Stimulated activated CD4-positive, alpha-beta T cell treated with anti-CD3 and anti-CD28 coated beads, TNF-alpha, amount 100 ng/mL, for 24 hours (primary cell): Measurements from ENCODE around the gene DENND2A.
"Not testable (repeated sequence)": the region's sequence is repeated elsewhere in the genome, so short reads cannot be mapped to it uniquely, and the experiment has no call there.

ENCODE experiments used
- DNase-seq, 3 experiments: peaks; one replicate each; pipeline ENCODE4 v3.0.0-alpha.2; 2020; ENCODE audit warnings: low read depth in 3 of 3

The DENND2A gene

DNA sequence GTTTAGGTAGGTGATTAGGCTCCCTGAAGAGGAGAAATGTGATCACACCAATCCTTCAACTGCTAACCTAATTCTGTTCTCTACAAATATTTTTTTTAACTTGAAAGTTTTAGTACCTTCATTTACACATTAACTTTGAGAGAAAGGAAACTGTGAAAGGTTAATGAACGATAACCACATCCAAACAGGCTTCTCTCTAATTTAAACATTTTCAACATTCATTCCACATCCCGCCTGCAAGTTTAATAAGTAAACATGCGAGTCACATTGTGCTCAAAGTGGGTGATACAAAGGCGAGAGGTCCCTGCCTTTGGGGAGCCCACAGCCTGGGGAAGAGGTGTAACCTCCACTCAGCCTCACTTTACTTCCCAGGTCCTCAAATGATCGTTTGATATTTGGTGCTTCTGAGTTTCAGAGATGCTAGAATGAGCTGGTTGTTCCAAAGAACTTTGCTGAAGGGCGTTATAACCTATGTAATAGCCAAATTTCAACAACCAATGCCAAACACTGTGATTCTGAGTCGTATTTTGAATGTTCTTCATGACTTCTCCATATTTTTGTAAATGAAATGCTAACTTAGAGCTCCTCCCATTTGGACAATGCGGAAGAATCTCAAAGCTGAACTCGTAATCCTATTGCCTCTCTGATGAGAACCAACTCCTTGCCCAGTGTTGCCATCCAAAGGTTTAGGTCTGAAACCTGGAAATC, 47.5 kb downstream of the DENND2A start:
- no peak for DNase-seq

DNA sequence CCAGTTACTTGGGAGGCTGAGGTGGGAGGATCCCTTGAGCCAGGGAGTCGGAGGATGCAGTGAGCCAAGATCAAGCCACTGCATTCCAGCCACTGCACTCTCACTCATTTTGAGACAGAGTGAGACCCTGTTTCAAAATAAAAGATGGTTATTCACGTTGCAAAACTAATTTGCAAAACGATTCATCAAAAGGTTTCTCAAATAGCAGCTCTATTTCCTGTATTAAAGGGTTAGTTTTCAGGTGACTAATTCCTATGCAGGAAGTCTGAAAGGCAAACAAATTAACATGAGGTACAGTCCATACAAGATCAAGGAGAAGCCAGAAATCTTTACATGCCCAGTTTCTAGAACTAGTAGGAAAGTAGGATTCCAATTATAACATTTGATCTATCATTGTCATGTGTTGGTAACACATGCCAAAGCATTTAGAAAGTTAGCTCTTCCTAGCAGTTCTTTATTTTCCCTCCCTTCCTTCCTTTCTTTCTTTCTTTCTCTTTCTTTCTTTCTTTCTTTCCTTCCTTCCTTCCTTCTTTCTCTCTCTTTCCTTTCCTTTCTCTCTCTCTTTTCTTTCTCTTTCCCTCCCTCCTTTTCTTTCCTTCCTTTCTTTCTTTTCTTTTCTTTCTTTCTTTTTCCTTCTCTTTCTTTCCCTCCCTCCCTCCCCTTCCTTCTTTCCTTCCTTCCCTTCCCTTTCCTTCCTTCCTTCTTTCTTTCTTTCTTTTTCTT, 49.3 kb downstream of the DENND2A start:
- DNase-seq: no peak

DNA sequence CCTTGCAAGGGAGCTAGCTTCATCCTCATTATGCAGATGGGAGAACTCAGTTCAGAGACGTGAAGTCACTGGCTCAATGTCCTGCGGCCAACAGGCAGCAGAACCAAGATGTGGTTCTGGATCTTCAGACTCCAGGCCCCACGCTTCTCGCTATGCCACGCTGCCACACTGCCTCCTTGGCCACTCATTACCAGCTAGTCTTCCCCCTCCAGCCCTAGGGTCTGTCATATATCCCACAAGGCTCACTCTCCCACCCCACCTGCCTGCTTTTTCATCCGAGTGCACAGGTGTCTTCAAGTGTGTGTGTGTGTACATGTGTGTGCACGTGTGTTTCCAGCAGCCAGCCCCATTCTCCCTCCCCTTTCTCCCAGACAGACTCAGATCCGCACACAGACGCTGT, 53.4 kb downstream of the DENND2A start:
- DNase-seq: no peak

DNA sequence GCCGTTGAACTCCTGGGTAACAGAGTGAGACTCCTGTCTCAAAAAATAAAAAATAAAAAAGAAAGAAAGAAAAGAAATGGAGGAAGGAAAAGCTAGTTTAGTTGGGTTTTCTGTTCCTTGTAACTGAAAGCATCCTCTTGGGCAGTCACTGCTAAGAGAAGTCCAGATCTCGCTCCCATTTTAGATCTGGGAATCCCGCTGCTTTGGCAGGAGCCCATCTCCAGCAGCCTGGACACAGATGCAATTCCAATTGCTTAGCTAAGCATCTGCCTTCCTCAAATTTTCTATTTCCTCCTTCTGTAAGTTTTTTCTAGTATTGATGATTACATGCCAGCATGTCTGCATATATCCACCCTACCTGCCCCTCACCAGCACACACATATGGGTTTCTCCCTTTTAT, 54.1 kb downstream of the DENND2A start:
- DNase-seq: no peak

DNA sequence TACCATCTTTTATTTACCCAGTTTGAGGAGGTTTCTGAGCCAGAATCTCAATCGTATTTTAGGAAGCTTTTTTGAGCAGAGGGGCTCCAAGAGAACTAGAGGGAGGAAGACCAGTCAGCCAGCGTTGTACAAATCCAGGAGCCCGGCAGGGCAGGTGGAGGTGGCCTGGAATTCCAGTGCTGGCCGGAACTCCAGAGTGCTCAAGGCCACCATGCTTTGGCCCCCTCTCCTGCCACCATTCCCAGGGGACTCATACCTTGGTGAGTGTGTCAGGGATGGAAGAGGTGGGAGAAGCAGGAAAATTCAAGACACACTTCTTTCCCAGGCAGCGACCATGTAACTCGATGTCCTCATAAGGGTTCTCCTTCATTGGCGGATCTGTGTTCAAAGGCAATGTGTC, 55.3 kb downstream of the DENND2A start:
- DNase-seq: no peak

DNA sequence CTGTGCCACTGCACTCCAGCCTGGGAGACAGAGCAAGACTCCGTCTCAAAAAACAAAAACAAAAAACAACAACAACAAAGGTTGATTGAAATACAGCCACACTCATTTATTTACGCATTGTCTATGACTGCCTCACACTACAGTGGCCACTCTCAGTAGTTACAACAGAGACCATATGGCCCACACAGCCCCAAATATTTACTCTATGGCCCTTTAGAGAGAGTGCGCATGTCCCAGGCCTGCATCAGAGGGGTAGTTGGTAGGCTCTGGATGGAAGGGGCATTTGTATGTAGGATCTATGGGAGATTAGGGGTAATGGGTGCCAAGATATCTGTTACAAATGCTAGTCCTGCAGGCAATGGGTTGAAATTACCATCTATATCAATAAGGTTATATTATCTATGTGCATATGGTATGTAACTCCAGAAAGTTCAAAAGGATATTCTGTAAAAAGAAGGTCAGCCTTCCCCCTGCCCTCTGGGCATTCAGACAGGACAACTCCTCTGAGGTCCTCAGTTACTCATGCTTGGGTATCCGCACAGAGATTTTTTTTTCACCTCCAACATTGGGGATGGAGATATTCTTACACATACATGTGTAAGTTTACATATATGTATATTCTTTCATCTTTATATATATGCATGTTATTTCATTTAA, 56.3 kb downstream of the DENND2A start:
- DNase-seq: no peak

DNA sequence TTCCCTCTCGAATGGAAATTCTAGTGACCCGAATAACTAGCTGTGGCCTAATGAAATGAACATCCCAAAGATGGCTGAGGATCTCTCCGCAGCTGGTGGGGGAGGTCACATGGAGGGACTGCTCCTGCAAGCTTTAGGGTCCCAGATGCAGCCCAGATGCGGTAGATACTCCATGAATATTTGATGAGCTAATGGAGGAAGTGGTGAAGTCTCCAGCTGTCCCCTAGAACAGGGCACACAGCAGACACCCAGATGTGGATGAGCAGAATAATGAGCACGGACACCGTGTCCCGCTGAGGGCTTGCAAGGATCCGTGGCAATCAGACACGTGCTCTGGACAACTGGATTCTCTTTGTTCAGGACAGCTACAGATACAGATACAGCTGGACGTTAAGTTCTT, 59.2 kb downstream of the DENND2A start:
- no peak for DNase-seq

DNA sequence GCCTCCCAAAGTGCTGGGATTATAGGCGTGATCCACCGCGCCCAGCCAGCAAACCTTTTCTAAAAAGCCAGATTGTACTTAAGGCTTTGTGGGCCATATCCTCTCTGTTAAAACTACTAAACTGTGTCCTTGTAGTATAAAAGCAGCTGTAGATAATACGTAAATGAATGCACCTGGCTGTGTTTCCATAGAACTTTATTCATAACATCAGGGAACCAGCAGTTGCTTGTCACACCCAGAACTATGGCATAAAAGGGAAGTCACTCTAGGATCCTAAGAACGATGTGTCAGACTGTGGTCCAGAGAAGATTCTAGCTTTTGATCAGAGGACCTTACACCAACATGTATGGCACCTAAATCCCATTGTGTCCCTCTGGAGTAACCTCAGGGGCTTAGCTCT, 63.0 kb downstream of the DENND2A start:
- DNase-seq: no peak

DNA sequence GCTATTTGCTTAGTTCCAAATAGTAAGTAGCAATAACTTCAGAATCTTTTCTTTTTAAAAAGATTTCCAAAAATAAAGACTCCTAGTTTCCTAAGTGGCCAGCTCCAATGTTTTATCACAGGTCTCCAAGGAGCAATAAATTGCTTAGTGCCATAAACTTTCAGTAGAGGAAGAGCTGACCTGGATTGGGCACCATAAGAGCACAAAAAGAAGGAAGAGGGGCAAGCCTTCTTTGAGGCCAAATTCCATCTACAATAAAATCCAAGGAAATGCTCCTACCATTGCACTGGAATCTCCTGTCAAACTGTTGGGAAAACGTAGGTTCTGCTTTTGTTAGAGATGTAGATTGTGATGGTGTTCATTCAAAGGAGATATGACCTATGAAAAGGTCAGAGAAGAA, 64.0 kb downstream of the DENND2A start:
- no peak for DNase-seq

DNA sequence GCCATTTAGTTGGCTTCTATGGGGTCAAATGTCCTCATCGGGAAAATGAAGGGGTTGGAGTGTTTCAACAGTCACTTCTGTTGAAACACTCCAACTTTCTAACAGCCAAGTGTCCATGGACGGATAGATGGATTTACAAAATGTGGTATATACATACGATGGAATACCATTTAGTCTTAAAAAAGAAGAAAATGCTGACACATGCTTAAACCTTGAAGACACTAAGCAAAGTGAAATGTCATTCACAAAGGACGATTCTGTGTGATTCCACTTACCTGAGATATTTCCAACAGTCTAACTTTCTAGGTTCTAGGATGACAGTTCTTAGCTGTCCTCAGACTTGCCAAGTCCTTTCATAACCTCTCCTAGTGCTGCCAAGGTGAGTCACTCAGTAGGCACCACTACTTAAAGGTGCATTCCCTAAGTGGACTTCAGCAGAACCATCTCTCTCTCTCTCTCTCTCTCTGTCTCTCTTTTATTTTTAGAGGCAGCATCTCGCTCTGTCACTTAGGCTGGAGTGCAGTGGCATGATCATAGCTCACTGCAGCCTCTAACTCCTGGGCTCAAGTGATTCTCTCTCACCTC, 69.0 kb downstream of the DENND2A start:
- DNase-seq: no peak

DNA sequence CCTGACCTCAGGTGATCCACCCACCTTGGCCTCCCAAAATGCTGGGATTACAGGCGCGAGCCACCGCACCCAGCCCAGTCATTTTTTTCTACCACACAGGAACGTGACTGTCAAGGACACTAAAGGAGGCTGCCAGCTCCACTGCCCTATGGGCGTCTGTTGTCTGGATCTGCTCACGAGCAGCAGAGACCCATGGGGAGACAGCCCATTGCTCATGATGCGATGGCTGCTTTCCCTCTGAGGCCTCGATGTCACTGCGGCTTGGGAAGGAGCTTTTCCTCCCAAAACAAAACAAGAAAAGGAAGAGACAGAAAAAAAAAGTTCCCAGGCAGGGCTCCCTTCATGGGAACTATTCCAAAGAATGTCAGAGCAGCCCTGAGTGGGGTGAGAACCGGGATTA, 70.5 kb downstream of the DENND2A start:
- DNase-seq: no peak

DNA sequence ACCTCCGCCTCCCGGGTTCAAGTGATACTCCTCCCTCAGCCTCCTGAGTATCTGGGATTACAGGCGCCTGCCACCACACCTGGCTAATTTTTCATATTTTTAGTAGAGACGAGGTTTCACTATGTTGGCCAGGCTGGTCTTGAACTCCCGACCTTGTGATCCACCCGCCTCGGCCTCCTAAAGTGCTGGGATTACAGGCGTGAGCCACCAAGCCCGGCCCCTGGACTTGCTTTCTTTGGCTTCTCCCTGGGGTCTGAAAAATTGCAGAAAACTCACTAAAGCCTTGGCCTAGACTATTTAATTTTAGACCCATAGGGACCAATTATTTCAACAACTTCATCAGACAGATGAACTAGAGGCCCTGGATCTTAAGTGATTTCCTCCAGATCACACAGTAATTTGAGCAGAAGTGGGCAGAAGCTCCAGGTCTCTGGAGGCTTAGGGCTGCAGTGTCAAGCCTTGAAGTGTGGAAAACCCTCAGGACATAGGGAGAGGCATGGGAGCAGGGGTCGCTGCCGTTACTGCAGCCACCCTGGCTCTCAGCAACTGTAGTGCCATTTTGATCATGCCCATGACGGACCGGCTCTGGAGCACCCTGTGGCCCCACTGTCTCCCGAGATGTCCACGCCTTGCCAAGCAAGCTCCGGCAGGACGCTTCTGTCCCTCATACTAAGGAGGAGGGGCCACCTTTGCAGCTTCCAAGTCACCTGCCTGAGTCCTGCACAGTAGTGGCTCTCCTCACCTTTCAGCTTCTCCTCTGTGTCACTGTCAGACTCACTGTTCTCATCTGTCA, 72.4 kb downstream of the DENND2A start:
- no peak for DNase-seq

DNA sequence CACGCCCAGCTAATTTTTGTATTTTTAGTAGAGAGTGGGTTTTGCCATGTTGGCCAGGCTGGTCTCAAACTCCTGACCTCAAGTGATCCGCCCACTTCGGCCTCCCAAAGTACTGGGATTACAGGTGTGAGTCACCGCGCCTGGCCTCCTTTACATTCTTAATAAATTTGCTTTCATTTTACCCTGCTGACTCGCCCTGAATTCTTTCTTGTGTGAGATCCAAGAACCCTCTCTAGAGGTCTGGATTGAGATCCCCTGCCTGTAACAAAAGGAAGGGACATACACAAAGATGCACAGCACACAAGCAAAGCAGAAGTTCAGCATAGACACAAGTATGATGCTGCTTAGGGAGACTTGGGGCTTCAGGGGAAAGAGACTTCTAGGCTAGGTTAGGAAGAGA, 74.4 kb downstream of the DENND2A start:
- DNase-seq: not testable (repeated sequence)

DNA sequence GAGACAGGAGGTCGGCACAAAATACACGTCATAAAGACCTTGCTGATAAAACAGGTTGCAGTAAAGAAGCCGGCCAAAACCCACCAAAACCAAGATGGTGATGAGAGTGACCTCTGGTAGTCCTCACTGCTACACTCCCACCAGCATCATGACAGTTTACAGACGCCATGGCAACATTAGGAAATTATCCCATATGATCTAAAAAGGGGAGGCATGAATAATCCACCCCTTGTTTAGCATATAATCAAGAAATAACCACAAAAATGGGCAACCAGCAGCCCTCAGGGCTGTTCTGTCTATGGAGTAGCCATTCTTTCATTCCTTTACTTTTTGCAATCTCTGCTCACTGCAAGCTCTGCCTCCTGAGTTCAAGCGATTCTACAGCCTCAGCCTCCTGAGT, 74.9 kb downstream of the DENND2A start:
- not testable (repeated sequence) for DNase-seq

DNA sequence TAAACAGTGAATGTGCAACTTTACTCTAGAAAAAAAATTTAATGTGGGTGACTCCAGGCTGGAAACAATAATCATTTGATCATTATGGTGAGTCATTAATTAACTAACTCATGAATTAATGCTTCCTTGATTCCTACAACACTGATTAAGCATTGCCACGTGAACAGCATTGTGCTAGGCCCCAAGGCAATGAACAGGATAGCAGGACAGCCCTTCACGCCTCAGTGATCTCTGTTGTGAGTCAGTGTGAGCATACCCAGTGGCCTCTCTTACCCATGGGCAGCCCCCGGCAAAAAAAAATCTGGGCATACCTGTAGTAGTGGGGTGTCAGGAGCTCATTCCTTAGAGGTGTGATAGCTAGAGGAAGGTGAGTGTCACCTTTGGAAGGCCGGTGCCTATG, 76.0 kb downstream of the DENND2A start:
- no peak for DNase-seq

DNA sequence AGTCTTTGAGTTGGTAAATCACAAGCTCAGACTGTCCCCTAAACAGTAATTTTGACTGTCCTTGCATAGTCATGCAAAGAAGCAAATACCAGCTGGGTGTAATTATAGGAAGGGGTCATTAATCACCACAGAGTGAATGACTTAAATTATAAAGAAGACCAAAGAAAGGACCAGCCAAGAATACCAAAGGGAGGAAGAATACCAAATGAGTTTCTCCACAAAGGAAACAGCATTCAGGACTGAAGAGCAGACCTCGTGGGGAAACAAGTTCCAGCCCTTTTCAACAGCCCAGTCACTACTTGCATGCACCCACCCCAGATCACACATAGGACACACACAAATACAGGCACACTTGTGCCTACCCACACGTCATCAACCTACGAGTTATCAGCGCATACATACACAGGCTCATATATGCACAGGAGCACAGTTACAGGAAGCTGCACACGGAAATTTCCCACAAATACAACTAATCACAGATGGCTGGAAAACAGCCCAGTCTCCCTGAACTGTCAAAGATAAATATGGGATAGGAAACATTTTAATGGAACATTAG, 77.6 kb downstream of the DENND2A start:
- DNase-seq: no peak

DNA sequence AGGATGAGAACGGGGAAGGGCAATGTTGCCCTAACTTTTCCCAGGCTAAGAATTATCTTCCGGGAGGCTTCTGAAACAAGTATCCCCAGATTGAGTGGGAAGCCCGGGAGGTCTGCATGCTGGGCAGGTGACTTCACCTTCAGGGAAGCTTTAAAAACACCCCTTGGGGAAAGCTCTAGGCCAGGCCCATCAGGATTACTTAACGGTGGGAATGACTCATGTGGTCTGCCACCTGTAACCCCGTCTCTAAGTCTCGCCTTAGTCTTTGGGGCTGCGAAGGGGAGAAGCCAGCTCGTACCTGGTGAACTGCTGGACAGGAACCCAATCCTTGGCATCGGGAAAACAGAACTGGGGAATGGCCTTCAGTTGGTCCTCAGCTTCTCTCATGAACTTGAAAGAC, 81.2 kb downstream of the DENND2A start:
- DNase-seq: no peak

DNA sequence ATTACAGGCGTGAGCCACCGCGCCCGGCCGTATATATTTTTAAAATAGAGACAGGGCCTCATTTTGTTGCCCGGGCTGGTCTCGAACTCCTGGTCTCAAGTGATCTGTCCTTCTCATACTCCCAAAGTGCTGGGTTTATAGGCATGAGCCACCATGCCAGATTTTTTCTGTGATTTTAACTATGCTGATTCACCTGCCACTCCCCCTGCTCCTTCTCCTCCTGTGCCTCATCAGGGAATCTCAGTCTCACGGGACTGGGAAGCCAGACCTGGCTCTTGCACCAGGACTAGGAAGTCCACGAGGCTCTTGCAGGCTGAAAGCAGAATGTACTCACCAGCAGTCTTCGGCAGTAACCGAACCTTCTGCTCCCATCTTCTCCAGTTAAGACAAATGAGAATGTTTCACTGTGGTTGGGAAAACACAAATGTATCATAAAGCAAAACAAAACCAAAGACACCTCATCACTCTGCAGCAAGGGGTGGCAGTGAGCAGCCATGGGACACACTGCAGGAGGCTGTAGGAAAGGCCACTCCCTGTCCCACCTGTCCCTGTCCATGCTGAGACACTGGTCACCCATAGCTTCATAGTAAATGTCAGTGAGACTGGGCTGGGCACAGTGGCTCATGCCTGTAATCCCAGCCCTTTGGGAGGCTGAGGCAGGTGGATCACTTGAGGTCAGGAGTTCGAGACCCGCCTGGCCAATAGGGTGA, 82.6 kb downstream of the DENND2A start:
- no peak for DNase-seq

DNA sequence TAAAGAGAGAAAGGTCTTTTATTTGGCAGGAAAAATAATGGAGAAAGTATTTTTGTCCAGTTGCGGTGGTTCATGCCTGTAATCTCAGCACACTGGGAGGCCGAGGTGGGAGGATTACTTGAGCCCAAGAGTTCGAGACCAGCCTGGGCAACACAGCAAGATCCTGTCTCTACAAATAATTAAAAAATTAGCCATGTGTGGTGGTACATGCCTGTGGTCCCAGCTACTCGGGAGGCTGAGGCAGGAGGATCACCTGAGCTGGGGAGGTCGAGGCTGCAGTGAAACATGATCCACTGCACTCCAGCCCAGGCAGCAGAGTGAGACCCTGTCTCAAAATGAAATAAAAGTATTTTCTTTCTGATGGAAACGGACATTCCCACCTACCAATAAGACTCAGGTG, 83.5 kb downstream of the DENND2A start:
- DNase-seq: no peak

DNA sequence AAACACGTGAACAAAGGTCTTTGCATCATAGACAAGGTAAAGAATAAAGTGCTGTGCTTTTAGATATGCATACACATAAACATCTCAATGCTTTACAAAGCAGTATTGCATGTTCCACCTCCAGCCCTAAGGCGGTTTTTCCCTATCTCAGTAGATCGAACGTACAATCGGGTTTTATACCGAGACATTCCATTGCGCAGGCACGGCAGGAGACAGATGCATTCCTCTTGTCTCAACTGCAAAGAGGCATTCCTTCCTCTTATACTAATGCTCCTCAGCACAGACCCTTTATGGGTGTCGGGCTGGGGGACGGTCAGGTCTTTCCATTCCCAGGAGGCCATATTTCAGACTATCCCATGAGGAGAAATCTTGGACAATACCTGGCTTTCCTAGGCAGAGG, 87.4 kb downstream of the DENND2A start:
- DNase-seq: not testable (repeated sequence)

DNA sequence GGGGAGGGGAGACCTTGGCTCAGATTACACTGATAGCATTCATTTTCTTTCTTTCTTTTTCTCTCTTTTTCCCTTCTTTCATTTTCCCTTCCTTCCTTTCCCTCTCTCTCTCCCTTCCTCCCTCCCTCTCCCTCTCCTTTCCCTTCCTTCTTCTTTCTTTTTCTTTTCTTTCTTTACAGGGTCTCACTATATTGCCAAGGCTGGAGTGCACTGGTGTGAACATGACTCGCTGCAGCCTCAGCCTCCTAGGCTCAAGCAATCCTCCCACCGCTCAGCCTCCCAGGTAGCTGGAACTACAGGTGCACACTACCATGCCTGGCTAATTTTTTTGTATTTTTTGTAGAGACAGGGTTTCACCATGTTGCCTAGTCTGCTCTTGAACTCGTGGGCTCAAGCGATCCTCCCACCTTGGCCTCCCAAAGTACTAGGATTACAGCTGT, 88.4 kb downstream of the DENND2A start:
- no peak for DNase-seq
